HL-60 (cell line): Measurements from ENCODE around the gene DAP3.

Experiments used
- TF ChIP-seq, protein P1 (sequence below): IDR thresholded peaks from 2 replicates; pipeline ENCODE4 v1.6.1; 2012; ENCODE audit warnings: low read depth; ENCODE audit not compliant: insufficient replicate concordance
- TF ChIP-seq, protein P2 (sequence below): IDR thresholded peaks from one replicate; pipeline ENCODE4 v1.5.1; 2011; ENCODE audit warnings: low read length, control low read depth, inconsistent platforms; ENCODE audit not compliant: insufficient read depth

DNA sequence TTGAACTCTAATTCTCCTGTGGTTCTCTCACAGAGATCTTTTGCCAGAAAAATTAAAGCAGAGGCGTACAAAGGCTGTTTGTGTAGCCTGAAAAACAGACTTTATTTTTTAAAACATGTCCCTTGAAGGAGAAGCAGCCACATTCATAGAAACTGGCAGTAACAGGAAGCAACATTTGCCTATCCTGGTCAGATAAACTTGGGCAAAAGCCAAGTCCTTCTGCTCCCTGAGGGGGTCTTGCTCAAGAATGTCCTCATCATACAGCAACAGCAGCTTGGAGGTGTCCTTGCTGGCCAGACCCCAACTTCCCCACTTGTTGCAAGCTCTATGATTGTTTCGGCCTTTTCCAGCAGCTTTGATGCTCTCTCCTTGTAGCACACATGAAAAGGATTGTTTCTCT lies 42.6 kb upstream of the DAP3 start:
- TF ChIP-seq, protein P1, sequence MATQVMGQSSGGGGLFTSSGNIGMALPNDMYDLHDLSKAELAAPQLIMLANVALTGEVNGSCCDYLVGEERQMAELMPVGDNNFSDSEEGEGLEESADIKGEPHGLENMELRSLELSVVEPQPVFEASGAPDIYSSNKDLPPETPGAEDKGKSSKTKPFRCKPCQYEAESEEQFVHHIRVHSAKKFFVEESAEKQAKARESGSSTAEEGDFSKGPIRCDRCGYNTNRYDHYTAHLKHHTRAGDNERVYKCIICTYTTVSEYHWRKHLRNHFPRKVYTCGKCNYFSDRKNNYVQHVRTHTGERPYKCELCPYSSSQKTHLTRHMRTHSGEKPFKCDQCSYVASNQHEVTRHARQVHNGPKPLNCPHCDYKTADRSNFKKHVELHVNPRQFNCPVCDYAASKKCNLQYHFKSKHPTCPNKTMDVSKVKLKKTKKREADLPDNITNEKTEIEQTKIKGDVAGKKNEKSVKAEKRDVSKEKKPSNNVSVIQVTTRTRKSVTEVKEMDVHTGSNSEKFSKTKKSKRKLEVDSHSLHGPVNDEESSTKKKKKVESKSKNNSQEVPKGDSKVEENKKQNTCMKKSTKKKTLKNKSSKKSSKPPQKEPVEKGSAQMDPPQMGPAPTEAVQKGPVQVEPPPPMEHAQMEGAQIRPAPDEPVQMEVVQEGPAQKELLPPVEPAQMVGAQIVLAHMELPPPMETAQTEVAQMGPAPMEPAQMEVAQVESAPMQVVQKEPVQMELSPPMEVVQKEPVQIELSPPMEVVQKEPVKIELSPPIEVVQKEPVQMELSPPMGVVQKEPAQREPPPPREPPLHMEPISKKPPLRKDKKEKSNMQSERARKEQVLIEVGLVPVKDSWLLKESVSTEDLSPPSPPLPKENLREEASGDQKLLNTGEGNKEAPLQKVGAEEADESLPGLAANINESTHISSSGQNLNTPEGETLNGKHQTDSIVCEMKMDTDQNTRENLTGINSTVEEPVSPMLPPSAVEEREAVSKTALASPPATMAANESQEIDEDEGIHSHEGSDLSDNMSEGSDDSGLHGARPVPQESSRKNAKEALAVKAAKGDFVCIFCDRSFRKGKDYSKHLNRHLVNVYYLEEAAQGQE, result no peak
- TF ChIP-seq, protein P2, sequence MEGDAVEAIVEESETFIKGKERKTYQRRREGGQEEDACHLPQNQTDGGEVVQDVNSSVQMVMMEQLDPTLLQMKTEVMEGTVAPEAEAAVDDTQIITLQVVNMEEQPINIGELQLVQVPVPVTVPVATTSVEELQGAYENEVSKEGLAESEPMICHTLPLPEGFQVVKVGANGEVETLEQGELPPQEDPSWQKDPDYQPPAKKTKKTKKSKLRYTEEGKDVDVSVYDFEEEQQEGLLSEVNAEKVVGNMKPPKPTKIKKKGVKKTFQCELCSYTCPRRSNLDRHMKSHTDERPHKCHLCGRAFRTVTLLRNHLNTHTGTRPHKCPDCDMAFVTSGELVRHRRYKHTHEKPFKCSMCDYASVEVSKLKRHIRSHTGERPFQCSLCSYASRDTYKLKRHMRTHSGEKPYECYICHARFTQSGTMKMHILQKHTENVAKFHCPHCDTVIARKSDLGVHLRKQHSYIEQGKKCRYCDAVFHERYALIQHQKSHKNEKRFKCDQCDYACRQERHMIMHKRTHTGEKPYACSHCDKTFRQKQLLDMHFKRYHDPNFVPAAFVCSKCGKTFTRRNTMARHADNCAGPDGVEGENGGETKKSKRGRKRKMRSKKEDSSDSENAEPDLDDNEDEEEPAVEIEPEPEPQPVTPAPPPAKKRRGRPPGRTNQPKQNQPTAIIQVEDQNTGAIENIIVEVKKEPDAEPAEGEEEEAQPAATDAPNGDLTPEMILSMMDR, result no peak
